ENCODE data around the gene ADAMTSL1.
"Not testable (repeated sequence)": the region's sequence is repeated elsewhere in the genome, so short reads cannot be mapped to it uniquely, and the experiment has no call there.

Gene ADAMTSL1

GRCh38 chr9:18834740-18835361, 360.9 kb downstream of the ADAMTSL1 start:
- in situ Hi-C loops (cut with MboI; ENCODE audit: low sequenced_read_pairs) = no loop called here

GRCh38 chr9:18837402-18837801, 363.4 kb downstream of the ADAMTSL1 start:
- in situ Hi-C loops (cut with MboI; ENCODE audit: low sequenced_read_pairs) = no loop called here

- in situ Hi-C loops (cut with MboI; ENCODE audit: low sequenced_read_pairs) = no loop called here
Observed at GRCh38 chr9:18847576-18848275, 373.8 kb downstream of the ADAMTSL1 start.

GRCh38 chr9:18848657-18849056, 374.7 kb downstream of the ADAMTSL1 start:
- in situ Hi-C loops (cut with MboI; ENCODE audit: low sequenced_read_pairs) = no loop called here

- in situ Hi-C loops (cut with MboI; ENCODE audit: low sequenced_read_pairs) = no loop called here
Observed at GRCh38 chr9:18849270-18849669, 375.3 kb downstream of the ADAMTSL1 start.

- in situ Hi-C loops (cut with MboI; ENCODE audit: low sequenced_read_pairs) = no loop called here
Observed at GRCh38 chr9:18849890-18850677, 376.1 kb downstream of the ADAMTSL1 start.

GRCh38 chr9:18851069-18851795, 377.3 kb downstream of the ADAMTSL1 start:
- in situ Hi-C loops (cut with MboI; ENCODE audit: low sequenced_read_pairs) = no loop called here

- in situ Hi-C loops (cut with MboI; ENCODE audit: low sequenced_read_pairs) = no loop called here
Observed at GRCh38 chr9:18855656-18856055, 381.7 kb downstream of the ADAMTSL1 start.

GRCh38 chr9:18857334-18857733, 383.4 kb downstream of the ADAMTSL1 start:
- in situ Hi-C loops (cut with MboI; ENCODE audit: low sequenced_read_pairs) = no loop called here

GRCh38 chr9:18857769-18858168, 383.8 kb downstream of the ADAMTSL1 start:
- in situ Hi-C loops (cut with MboI; ENCODE audit: low sequenced_read_pairs) = no loop called here

- in situ Hi-C loops (cut with MboI; ENCODE audit: low sequenced_read_pairs) = no loop called here
Observed at GRCh38 chr9:18861609-18862544, 387.9 kb downstream of the ADAMTSL1 start.

GRCh38 chr9:18863791-18864190, 389.8 kb downstream of the ADAMTSL1 start:
- in situ Hi-C loops (cut with MboI; ENCODE audit: low sequenced_read_pairs) = no loop called here

GRCh38 chr9:18864516-18864915, 390.6 kb downstream of the ADAMTSL1 start:
- in situ Hi-C loops (cut with MboI; ENCODE audit: low sequenced_read_pairs) = no loop called here

GRCh38 chr9:18865542-18865941, 391.6 kb downstream of the ADAMTSL1 start:
- in situ Hi-C loops (cut with MboI; ENCODE audit: low sequenced_read_pairs) = no loop called here

GRCh38 chr9:18866121-18866831, 392.3 kb downstream of the ADAMTSL1 start:
- in situ Hi-C loops (cut with MboI; ENCODE audit: low sequenced_read_pairs) = no loop called here

- in situ Hi-C loops (cut with MboI; ENCODE audit: low sequenced_read_pairs) = no loop called here
Observed at GRCh38 chr9:18869725-18870124, 395.8 kb downstream of the ADAMTSL1 start.

- in situ Hi-C loops (cut with MboI; ENCODE audit: low sequenced_read_pairs) = no loop called here
Observed at GRCh38 chr9:18874069-18874468, 400.1 kb downstream of the ADAMTSL1 start.

GRCh38 chr9:18874990-18875389, 401.0 kb downstream of the ADAMTSL1 start:
- in situ Hi-C loops (cut with MboI; ENCODE audit: low sequenced_read_pairs) = not testable (repeated sequence)

GRCh38 chr9:18877984-18878383, 404.0 kb downstream of the ADAMTSL1 start:
- in situ Hi-C loops (cut with MboI; ENCODE audit: low sequenced_read_pairs) = no loop called here

Data from HL-60/S4 treated with retinoic acid at 250 ng/mL for 4 days and 3 days (cell line).